GM06990 (cell line): ENCODE data around the gene CRYBG3.

ENCODE experiments used
- DNase-seq: peaks from one replicate; pipeline ENCODE4 v3.0.0-alpha.2; 2011; ENCODE audit not compliant: insufficient read length; ENCODE audit errors: extremely low read depth
- H3K27me3 ChIP-seq: replicated peaks from 2 replicates; pipeline ENCODE4 v1.6.0; 2011; ENCODE audit warnings: low read length; ENCODE audit not compliant: control insufficient read depth, insufficient read depth
- H3K36me3 ChIP-seq: 2 replicates; pipeline ENCODE4 v1.5.1; 2011; ENCODE audit warnings: low read length; ENCODE audit not compliant: control insufficient read depth, insufficient read depth
- H3K4me3 ChIP-seq: replicated peaks from 2 replicates; pipeline ENCODE4 v1.5.1; 2011; ENCODE audit warnings: low read depth, mild to moderate bottlenecking, control low read depth, low read length
- CTCF ChIP-seq: IDR thresholded peaks from 2 replicates; pipeline ENCODE4 v1.5.1; 2011; ENCODE audit warnings: low read length, control low read depth, mild to moderate bottlenecking, inconsistent platforms; ENCODE audit not compliant: insufficient read depth, poor library complexity, severe bottlenecking

Gene CRYBG3

GRCh38 chr3:97860364-97860763 is 38.6 kb downstream of the CRYBG3 start:
- DNase-seq: no peak
- Histone ChIP-seq H3K36me3 (no peaks in the 10 kb centered on the region), H3K4me3 (no peak overlapping the region), H3K27me3 (no peaks in the 10 kb centered on the region)
- no peak for TF ChIP-seq CTCF

- H3K27me3 ChIP-seq: no peaks in the 10 kb centered on the region
- no peak for DNase-seq
- no peak overlapping the region for H3K4me3 ChIP-seq
- TF ChIP-seq CTCF: no peak
- H3K36me3 ChIP-seq: no peaks in the 10 kb centered on the region
These were observed 40.8 kb downstream of the CRYBG3 start for GRCh38 chr3:97862582-97862981.

- H3K4me3 ChIP-seq: no peak overlapping the region
- TF ChIP-seq CTCF: no peak
These were observed 41.2 kb downstream of the CRYBG3 start for GRCh38 chr3:97863031-97863430.

GRCh38 chr3:97863775-97864174 is 42.0 kb downstream of the CRYBG3 start:
- TF ChIP-seq CTCF: no peak

More at GRCh38 chr3:97863031-97863430, 41.2 kb downstream of the CRYBG3 start:
- no peak for DNase-seq
- H3K27me3 ChIP-seq: no peaks in the 10 kb centered on the region
- no peaks in the 10 kb centered on the region for H3K36me3 ChIP-seq

GRCh38 chr3:97871186-97871585 is 49.4 kb downstream of the CRYBG3 start:
- Histone ChIP-seq H3K4me3 (no peak overlapping the region), H3K27me3 (no peaks in the 10 kb centered on the region), H3K36me3 (no peaks in the 10 kb centered on the region)
- DNase-seq: no peak
- TF ChIP-seq CTCF: no peak

More at GRCh38 chr3:97863775-97864174, 42.0 kb downstream of the CRYBG3 start:
- Histone ChIP-seq H3K4me3 (no peak overlapping the region), H3K27me3 (no peaks in the 10 kb centered on the region), H3K36me3 (no peaks in the 10 kb centered on the region)
- DNase-seq: no peak
